HEK293 (cell line): Measurements from ENCODE around the gene SESN1.

ENCODE experiments used
- YY1 ChIP-seq: fragments of 450-650 bp; formaldehyde crosslinking; IDR thresholded peaks from 2 replicates; pipeline ENCODE4 v1.5.1; 2018; ENCODE audit warnings: missing biosample characterization, missing genetic modification characterization
- ZBTB17 ChIP-seq: fragments of 450-650 bp; formaldehyde crosslinking; IDR thresholded peaks from 2 replicates; pipeline ENCODE4 v1.5.1; 2016; ENCODE audit warnings: missing biosample characterization, missing genetic modification characterization
- ZNF510 ChIP-seq: fragments of 450-650 bp; formaldehyde crosslinking; IDR thresholded peaks from 2 replicates; pipeline ENCODE4 v1.5.1; 2018; ENCODE audit warnings: mild to moderate bottlenecking, missing genetic modification characterization, missing biosample characterization; ENCODE audit not compliant: insufficient replicate concordance
- TF ChIP-seq, protein P1 (sequence below): fragments of 450-650 bp; formaldehyde crosslinking; IDR thresholded peaks from 2 replicates; pipeline ENCODE4 v1.5.1; 2016; ENCODE audit warnings: missing biosample characterization, missing genetic modification characterization
- TF ChIP-seq, protein P2 (sequence below): fragments of 450-650 bp; formaldehyde crosslinking; IDR thresholded peaks from 2 replicates; pipeline ENCODE4 v1.5.1; 2016; ENCODE audit warnings: missing biosample characterization, missing genetic modification characterization

- TF ChIP-seq ZNF510 (tag by site-specific recombination): no peak
- TF ChIP-seq, protein P1, sequence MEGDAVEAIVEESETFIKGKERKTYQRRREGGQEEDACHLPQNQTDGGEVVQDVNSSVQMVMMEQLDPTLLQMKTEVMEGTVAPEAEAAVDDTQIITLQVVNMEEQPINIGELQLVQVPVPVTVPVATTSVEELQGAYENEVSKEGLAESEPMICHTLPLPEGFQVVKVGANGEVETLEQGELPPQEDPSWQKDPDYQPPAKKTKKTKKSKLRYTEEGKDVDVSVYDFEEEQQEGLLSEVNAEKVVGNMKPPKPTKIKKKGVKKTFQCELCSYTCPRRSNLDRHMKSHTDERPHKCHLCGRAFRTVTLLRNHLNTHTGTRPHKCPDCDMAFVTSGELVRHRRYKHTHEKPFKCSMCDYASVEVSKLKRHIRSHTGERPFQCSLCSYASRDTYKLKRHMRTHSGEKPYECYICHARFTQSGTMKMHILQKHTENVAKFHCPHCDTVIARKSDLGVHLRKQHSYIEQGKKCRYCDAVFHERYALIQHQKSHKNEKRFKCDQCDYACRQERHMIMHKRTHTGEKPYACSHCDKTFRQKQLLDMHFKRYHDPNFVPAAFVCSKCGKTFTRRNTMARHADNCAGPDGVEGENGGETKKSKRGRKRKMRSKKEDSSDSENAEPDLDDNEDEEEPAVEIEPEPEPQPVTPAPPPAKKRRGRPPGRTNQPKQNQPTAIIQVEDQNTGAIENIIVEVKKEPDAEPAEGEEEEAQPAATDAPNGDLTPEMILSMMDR: no peak
- TF ChIP-seq, protein P2, sequence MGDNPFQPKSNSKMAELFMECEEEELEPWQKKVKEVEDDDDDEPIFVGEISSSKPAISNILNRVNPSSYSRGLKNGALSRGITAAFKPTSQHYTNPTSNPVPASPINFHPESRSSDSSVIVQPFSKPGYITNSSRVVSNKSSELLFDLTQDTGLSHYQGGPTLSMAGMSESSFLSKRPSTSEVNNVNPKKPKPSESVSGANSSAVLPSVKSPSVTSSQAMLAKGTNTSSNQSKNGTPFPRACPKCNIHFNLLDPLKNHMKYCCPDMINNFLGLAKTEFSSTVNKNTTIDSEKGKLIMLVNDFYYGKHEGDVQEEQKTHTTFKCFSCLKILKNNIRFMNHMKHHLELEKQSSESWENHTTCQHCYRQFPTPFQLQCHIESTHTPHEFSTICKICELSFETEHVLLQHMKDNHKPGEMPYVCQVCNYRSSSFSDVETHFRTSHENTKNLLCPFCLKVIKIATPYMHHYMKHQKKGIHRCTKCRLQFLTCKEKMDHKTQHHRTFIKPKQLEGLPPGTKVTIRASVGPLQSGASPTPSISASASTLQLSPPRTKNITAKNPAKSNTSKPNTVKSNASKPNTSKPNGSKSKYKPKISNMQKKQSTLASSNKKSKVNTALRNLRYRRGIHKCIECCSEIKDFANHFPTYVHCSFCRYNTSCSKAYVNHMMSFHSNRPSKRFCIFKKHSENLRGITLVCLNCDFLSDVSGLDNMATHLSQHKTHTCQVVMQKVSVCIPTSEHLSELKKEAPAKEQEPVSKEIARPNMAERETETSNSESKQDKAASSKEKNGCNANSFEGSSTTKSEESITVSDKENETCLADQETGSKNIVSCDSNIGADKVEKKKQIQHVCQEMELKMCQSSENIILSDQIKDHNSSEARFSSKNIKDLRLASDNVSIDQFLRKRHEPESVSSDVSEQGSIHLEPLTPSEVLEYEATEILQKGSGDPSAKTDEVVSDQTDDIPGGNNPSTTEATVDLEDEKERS (tag by site-specific recombination): no peak
- no peak for TF ChIP-seq YY1 (tag by site-specific recombination)
- no peak for TF ChIP-seq ZBTB17 (tag by site-specific recombination)
These were observed 137.4 kb downstream of the SESN1 start for GRCh38 chr6:108957221-108957620.
